H9 (cell line): ENCODE results near the gene AEBP2. TPM values are rescaled to one million over a fixed set of nuclear protein-coding genes. Genes with fewer than 3 reads are reported as not detected.

ENCODE experiments used
- DNase-seq: peaks from one replicate; pipeline ENCODE4 v3.0.0-alpha.2; 2017
- H2AFZ ChIP-seq: one replicate; pipeline ENCODE4 v1.6.1; 2013; ENCODE audit warnings: mild to moderate bottlenecking, low read length, control low read depth, moderate library complexity
- H2AK5ac ChIP-seq: 2 replicates; pipeline ENCODE4 v1.6.1; 2013; ENCODE audit warnings: low read length, control low read depth, mixed read lengths; ENCODE audit not compliant: insufficient read length
- H2BK120ac ChIP-seq: one replicate; pipeline ENCODE4 v1.6.1; 2013; ENCODE audit warnings: low read depth, mild to moderate bottlenecking, low read length, control low read depth, inconsistent platforms; ENCODE audit not compliant: poor library complexity, severe bottlenecking
- H2BK12ac ChIP-seq: 2 replicates; pipeline ENCODE4 v1.6.1; 2013; ENCODE audit warnings: low read length, control low read depth, mixed read lengths, low read depth; ENCODE audit not compliant: insufficient read length
- H2BK15ac ChIP-seq: 2 replicates; pipeline ENCODE4 v1.6.1; 2013; ENCODE audit warnings: low read depth, low read length, control low read depth
- H2BK20ac ChIP-seq: one replicate; pipeline ENCODE4 v1.6.1; 2013; ENCODE audit warnings: low read depth, mild to moderate bottlenecking, low read length, control low read depth, inconsistent platforms; ENCODE audit not compliant: poor library complexity, severe bottlenecking
- H2BK5ac ChIP-seq: 2 replicates; pipeline ENCODE4 v1.6.1; 2013; ENCODE audit warnings: low read length, control low read depth, mixed read lengths; ENCODE audit not compliant: insufficient read length
- H3K14ac ChIP-seq: 2 replicates; pipeline ENCODE4 v1.6.1; 2013; ENCODE audit warnings: low read length, control low read depth; ENCODE audit not compliant: insufficient read depth
- H3K18ac ChIP-seq: 2 replicates; pipeline ENCODE4 v1.6.1; 2013; ENCODE audit warnings: low read depth, mild to moderate bottlenecking, mixed read lengths, low read length, control low read depth; ENCODE audit not compliant: insufficient read length
- H3K23ac ChIP-seq: 2 replicates; pipeline ENCODE4 v1.6.1; 2013; ENCODE audit warnings: low read length, control low read depth, mixed read lengths, low read depth; ENCODE audit not compliant: insufficient read length
- H3K23me2 ChIP-seq: 2 replicates; pipeline ENCODE4 v1.6.1; 2013; ENCODE audit warnings: low read depth, mild to moderate bottlenecking, mixed read lengths, low read length, control low read depth; ENCODE audit not compliant: insufficient read length, poor library complexity, severe bottlenecking
- H3K27ac ChIP-seq: 2 replicates; pipeline ENCODE4 v1.5.1; 2013; ENCODE audit warnings: low read length, control low read depth, mixed read lengths, low read depth; ENCODE audit not compliant: insufficient read length
- H3K27me3 ChIP-seq: 2 replicates; pipeline ENCODE4 v1.6.1; 2013; ENCODE audit warnings: low read length, control low read depth, inconsistent platforms; ENCODE audit not compliant: insufficient read depth
- H3K4ac ChIP-seq: 2 replicates; pipeline ENCODE4 v1.6.1; 2013; ENCODE audit warnings: low read depth, mild to moderate bottlenecking, control low read depth, inconsistent platforms, low read length, moderate library complexity
- H3K4me1 ChIP-seq: 2 replicates; pipeline ENCODE4 v1.6.1; 2013; ENCODE audit warnings: low read length, control low read depth, inconsistent platforms; ENCODE audit not compliant: insufficient read depth
- H3K4me2 ChIP-seq: 2 replicates; pipeline ENCODE4 v1.6.1; 2013; ENCODE audit warnings: low read length, control low read depth, mixed read lengths; ENCODE audit not compliant: insufficient read length, insufficient read depth
- H3K56ac ChIP-seq: 2 replicates; pipeline ENCODE4 v1.6.1; 2013; ENCODE audit warnings: low read depth, mild to moderate bottlenecking, mixed read lengths, low read length, control low read depth; ENCODE audit not compliant: insufficient read length
- H3K79me1 ChIP-seq: 2 replicates; pipeline ENCODE4 v1.6.1; 2013; ENCODE audit warnings: low read depth, mild to moderate bottlenecking, moderate library complexity, low read length, control low read depth, inconsistent platforms; ENCODE audit not compliant: insufficient read depth, poor library complexity, severe bottlenecking
- H3K79me2 ChIP-seq: 2 replicates; pipeline ENCODE4 v1.6.1; 2013; ENCODE audit warnings: low read length, control low read depth, inconsistent platforms; ENCODE audit not compliant: insufficient read depth
- H3K9ac ChIP-seq: 2 replicates; pipeline ENCODE4 v1.6.1; 2013; ENCODE audit warnings: low read length, control low read depth, mixed read lengths; ENCODE audit not compliant: insufficient read length; ENCODE audit errors: extremely low read depth
- H3K9me3 ChIP-seq: one replicate; pipeline ENCODE4 v1.6.1; 2013; ENCODE audit warnings: low read depth, low read length, inconsistent platforms; ENCODE audit not compliant: control insufficient read depth
- H3T11ph ChIP-seq: one replicate; pipeline ENCODE4 v1.6.1; 2013; ENCODE audit warnings: mild to moderate bottlenecking, low read length, control low read depth, inconsistent platforms
- H4K20me1 ChIP-seq: one replicate; pipeline ENCODE4 v1.6.1; 2013; ENCODE audit not compliant: control insufficient read depth, insufficient read length, insufficient read depth
- H4K5ac ChIP-seq: 2 replicates; pipeline ENCODE4 v1.6.1; 2013; ENCODE audit warnings: low read depth, mild to moderate bottlenecking, mixed read lengths, low read length, control low read depth; ENCODE audit not compliant: insufficient read length
- H4K8ac ChIP-seq: replicated peaks from 2 replicates; pipeline ENCODE4 v1.6.1; 2013; ENCODE audit warnings: low read length, control low read depth, mixed read lengths, low read depth; ENCODE audit not compliant: insufficient read length
- H4K91ac ChIP-seq: 2 replicates; pipeline ENCODE4 v1.6.1; 2013; ENCODE audit warnings: low read depth, mild to moderate bottlenecking, moderate library complexity, mixed read lengths, low read length, control low read depth; ENCODE audit not compliant: insufficient read length
- H3K27ac Mint-ChIP-seq, 3 experiments: 2 replicates in 2 of 3; 3 replicates in 1 of 3; pipeline ENCODE4 v1.8.0; 2020 to 2021; ENCODE audit warnings: mixed read lengths in 3 of 3, mild to moderate bottlenecking in 1 of 3, moderate library complexity in 1 of 3
- H3K27me3 Mint-ChIP-seq: 2 replicates; pipeline ENCODE4 v1.8.0; 2021; ENCODE audit warnings: low read depth, mild to moderate bottlenecking, moderate library complexity, mixed read lengths
- H3K36me3 Mint-ChIP-seq, 3 experiments: 2 replicates in 2 of 3; 3 replicates in 1 of 3; pipeline ENCODE4 v1.8.0; 2020 to 2021; ENCODE audit warnings: low read depth in 3 of 3, mixed read lengths in 3 of 3; ENCODE audit not compliant: insufficient read depth in 1 of 3
- H3K4me1 Mint-ChIP-seq, 2 experiments: 2 replicates each; pipeline ENCODE4 v1.8.0; 2020; ENCODE audit warnings: mixed read lengths in 2 of 2
- H3K4me3 Mint-ChIP-seq, 2 experiments: 2 replicates in 1 of 2; 3 replicates in 1 of 2; pipeline ENCODE4 v1.8.0; 2020 to 2021; ENCODE audit warnings: mild to moderate bottlenecking in 2 of 2, mixed read lengths in 2 of 2, moderate library complexity in 1 of 2
- H3K9me3 Mint-ChIP-seq, 2 experiments: 2 replicates in 1 of 2; 3 replicates in 1 of 2; pipeline ENCODE4 v1.8.0; 2020; ENCODE audit warnings: mild to moderate bottlenecking in 2 of 2, mixed read lengths in 2 of 2, moderate library complexity in 1 of 2
- CTCF ChIP-seq: fragments of 200-600 bp; sonication (generic); conservative IDR thresholded peaks from 3 replicates; pipeline ENCODE4 v1.8.0; 2021; ENCODE audit warnings: antibody characterized with exemption, mild to moderate bottlenecking
- WGBS: extraction: QIAGEN DNeasy Blood & Tissue Kit; methylation state at CpG from one replicate; pipeline ENCODE4 v1.1.7; 2013; ENCODE audit warnings: missing lambda C conversion rate, low lambda C conversion rate, mixed read lengths; ENCODE audit not compliant: insufficient read length; ENCODE audit errors: extremely low coverage; 5-methylcytosine and 5-hydroxymethylcytosine counted together
- total RNA-seq: library from RNA; stranded (reverse); gene quantifications from 2 replicates; pipeline ENCODE4 v1.2.1, GENCODE V29; 2021

The AEBP2 gene
- total RNA-seq, 1 experiment from 2014 or later: 82.8 TPM

GRCh38 chr12:19525274-19525673, 86.0 kb downstream of the AEBP2 start:
- no peaks in the 10 kb centered on the region for H3K9me3 ChIP-seq
- H3K27ac Mint-ChIP-seq: peak overlapping the region in 2 of 3 experiments; percentile 84 to 95; a peak in 4 of 7 replicates
- H3K9me3 Mint-ChIP-seq: no peaks in the 10 kb centered on the region
- no peaks in the 10 kb centered on the region for H3K79me1 ChIP-seq
- no peak overlapping the region for H3K56ac ChIP-seq
- H3K23ac ChIP-seq: no peak overlapping the region
- no peak overlapping the region for H3K9ac ChIP-seq
- no peak overlapping the region for H2AK5ac ChIP-seq
- no peak overlapping the region for H3K27ac ChIP-seq
- peaks cover 8 to 10% of the 10 kb centered on the region in 2 experiments for H3K4me1 Mint-ChIP-seq
- H3K4me2 ChIP-seq: no peak overlapping the region
- H4K8ac ChIP-seq: no peak overlapping the region
- no peaks in the 10 kb centered on the region for H3K79me2 ChIP-seq
- H2BK20ac ChIP-seq: no peak overlapping the region
- no peak overlapping the region for H2BK15ac ChIP-seq
- H3T11ph ChIP-seq: no peak overlapping the region
- H4K20me1 ChIP-seq: no peaks in the 10 kb centered on the region
- H2BK5ac ChIP-seq: no peak overlapping the region
- no peaks in the 10 kb centered on the region for H3K23me2 ChIP-seq
- H3K36me3 Mint-ChIP-seq: peaks cover 0 to 8% (median 6%) of the 10 kb centered on the region in 3 experiments; a peak in 4 of 7 replicates
- H2BK12ac ChIP-seq: no peak overlapping the region
- no peak overlapping the region for H3K18ac ChIP-seq
- H3K4ac ChIP-seq: no peak overlapping the region
- no peaks in the 10 kb centered on the region for H3K27me3 Mint-ChIP-seq
- no peak for TF ChIP-seq CTCF
- H3K4me3 Mint-ChIP-seq: no peak overlapping the region
- H3K4me1 ChIP-seq: no peaks in the 10 kb centered on the region; the same call in 1 of the 2 replicates
- no peak overlapping the region for H4K5ac ChIP-seq
- no peak overlapping the region for H3K14ac ChIP-seq
- no CpG with 5 or more reads among the region's 7 CpGs for WGBS
- no peak overlapping the region for H2BK120ac ChIP-seq
- no peak overlapping the region for H4K91ac ChIP-seq
- DNase-seq: no peak
- H2AFZ ChIP-seq: no peak overlapping the region
- H3K27me3 ChIP-seq: no peaks in the 10 kb centered on the region
